ENCODE data around the gene UBL7.

Gene UBL7

GRCh38 chr15:74405823-74406222, 55.1 kb downstream of the UBL7 start:
- no peak for DNase-seq (ENCODE audit: insufficient read length, low spot score)
- FAIRE-seq, result peak; percentile 20

GRCh38 chr15:74403991-74404563, 56.9 kb downstream of the UBL7 start:
- TF ChIP-seq POLR2AphosphoS5 (IDR thresholded peaks at IDR 0.05; ENCODE audit: low read depth, low read length), result peak; percentile 22; the same call in 1 of the 2 replicates
- no peak for TF ChIP-seq TAF1 (IDR thresholded peaks at IDR 0.05; ENCODE audit: low read depth, low read length)
- no peak for TF ChIP-seq POLR2A (IDR thresholded peaks at IDR 0.05; ENCODE audit: low read depth, low read length)
- peak; percentile 58; the same call in 1 of the 2 replicates for TF ChIP-seq POU2F2 (IDR thresholded peaks at IDR 0.05; ENCODE audit: low read depth, low read length)
- peak; percentile 60 for TF ChIP-seq SPI1 (IDR thresholded peaks at IDR 0.05; ENCODE audit: low read depth, low read length)
- no peak for TF ChIP-seq PAX5 (IDR thresholded peaks at IDR 0.05; ENCODE audit: insufficient read depth, low read length, severe bottlenecking)
- DNase-seq (ENCODE audit: insufficient read length, low spot score), result no peak
- FAIRE-seq, result peak; percentile 85

More at GRCh38 chr15:74405823-74406222, 55.1 kb downstream of the UBL7 start:
- TF ChIP-seq SPI1 (IDR thresholded peaks at IDR 0.05; ENCODE audit: low read depth, low read length) (no peak), POU2F2 (IDR thresholded peaks at IDR 0.05; ENCODE audit: low read depth, low read length) (no peak), TAF1 (IDR thresholded peaks at IDR 0.05; ENCODE audit: low read depth, low read length) (no peak), POLR2AphosphoS5 (IDR thresholded peaks at IDR 0.05; ENCODE audit: low read depth, low read length) (no peak), POLR2A (IDR thresholded peaks at IDR 0.05; ENCODE audit: low read depth, low read length) (no peak), PAX5 (IDR thresholded peaks at IDR 0.05; ENCODE audit: insufficient read depth, low read length, severe bottlenecking) (no peak)

- peak; percentile 91 for FAIRE-seq
- TF ChIP-seq POU2F2 (IDR thresholded peaks at IDR 0.05; ENCODE audit: low read depth, low read length) (peak; percentile 97), POLR2A (IDR thresholded peaks at IDR 0.05; ENCODE audit: low read depth, low read length) (no peak; the same call in 1 of the 2 replicates), TAF1 (IDR thresholded peaks at IDR 0.05; ENCODE audit: low read depth, low read length) (peak; percentile 74; the same call in 1 of the 2 replicates), SPI1 (IDR thresholded peaks at IDR 0.05; ENCODE audit: low read depth, low read length) (no peak), POLR2AphosphoS5 (IDR thresholded peaks at IDR 0.05; ENCODE audit: low read depth, low read length) (peak; percentile 12; the same call in 1 of the 2 replicates), PAX5 (IDR thresholded peaks at IDR 0.05; ENCODE audit: insufficient read depth, low read length, severe bottlenecking) (no peak)
- no peak for DNase-seq (ENCODE audit: insufficient read length, low spot score)
These were observed 57.4 kb downstream of the UBL7 start for GRCh38 chr15:74403588-74403919.

DNA sequence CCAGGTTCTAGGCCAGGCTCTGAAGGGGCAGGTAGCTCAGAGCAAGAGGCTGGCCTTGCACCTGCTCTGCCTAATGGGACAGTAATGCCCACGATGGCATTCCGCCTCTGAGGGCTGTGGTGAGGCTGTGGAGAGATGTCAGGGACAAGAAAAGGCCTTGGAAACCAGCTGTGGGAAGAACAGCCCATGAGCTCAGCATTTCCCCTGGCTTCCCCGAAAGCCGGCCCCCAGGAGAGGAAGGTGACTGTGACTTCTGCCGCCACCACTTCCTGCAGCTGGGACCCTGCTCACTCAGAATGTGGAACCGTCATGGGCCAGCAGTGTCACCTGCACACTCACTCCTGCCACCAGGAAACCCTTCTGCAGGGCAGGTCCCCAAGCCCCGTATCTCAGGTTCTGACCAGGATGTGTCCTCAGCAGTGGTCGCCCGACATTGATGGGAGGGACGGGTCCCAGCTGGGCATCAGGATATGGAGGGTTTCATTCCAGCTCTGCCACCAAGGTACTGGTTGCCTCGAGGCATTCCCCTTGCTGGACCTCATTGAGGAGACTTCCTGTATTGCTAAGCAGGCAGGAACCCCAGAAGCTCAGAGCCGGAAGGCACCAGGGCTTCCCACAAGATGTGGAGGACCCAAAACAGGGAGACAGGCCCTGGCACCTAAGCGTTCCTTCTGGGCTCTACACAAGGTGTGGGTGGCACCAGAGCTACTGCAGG, 57.9 kb downstream of the UBL7 start:
- TF ChIP-seq POU2F2 (IDR thresholded peaks at IDR 0.05; ENCODE audit: low read depth, low read length) (no peak; the same call in 1 of the 2 replicates), POLR2AphosphoS5 (IDR thresholded peaks at IDR 0.05; ENCODE audit: low read depth, low read length) (no peak), SPI1 (IDR thresholded peaks at IDR 0.05; ENCODE audit: low read depth, low read length) (peak; percentile 63), POLR2A (IDR thresholded peaks at IDR 0.05; ENCODE audit: low read depth, low read length) (peak; percentile 18; the same call in 1 of the 2 replicates), PAX5 (IDR thresholded peaks at IDR 0.05; ENCODE audit: insufficient read depth, low read length, severe bottlenecking) (peak; percentile 80), TAF1 (IDR thresholded peaks at IDR 0.05; ENCODE audit: low read depth, low read length) (peak; percentile 56; the same call in 1 of the 2 replicates)
- no peak for FAIRE-seq

DNA sequence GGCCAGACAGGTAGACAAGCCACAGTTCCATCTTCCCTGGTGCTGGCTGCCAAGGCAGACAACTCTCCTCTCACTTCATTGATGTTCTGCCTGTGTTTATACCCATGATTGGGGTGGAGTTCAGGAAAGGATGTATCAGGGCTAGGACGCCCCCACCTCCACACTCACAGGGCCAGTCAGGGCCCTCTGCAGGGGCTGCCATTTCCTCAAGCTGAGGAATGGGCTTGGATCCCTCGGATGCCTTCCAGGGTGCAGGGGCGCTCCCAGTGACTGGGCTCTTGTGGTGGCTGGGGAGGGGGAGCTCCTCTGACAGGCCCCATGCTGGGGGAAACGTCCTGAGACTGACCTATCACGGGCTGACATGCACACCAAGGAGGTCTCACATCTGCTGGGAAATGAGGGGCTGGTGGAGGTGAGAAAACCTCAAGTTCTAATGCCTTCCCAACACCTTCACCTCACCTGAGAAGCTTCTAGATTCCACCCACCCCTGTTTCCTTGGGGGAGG, 58.6 kb downstream of the UBL7 start:
- TF ChIP-seq PAX5 (IDR thresholded peaks at IDR 0.05; ENCODE audit: insufficient read depth, low read length, severe bottlenecking), result no peak
- TF ChIP-seq POLR2A (IDR thresholded peaks at IDR 0.05; ENCODE audit: low read depth, low read length), result no peak; the same call in 1 of the 2 replicates
- no peak for TF ChIP-seq POLR2AphosphoS5 (IDR thresholded peaks at IDR 0.05; ENCODE audit: low read depth, low read length)
- no peak for TF ChIP-seq POU2F2 (IDR thresholded peaks at IDR 0.05; ENCODE audit: low read depth, low read length)
- no peak for TF ChIP-seq TAF1 (IDR thresholded peaks at IDR 0.05; ENCODE audit: low read depth, low read length)
- no peak for TF ChIP-seq SPI1 (IDR thresholded peaks at IDR 0.05; ENCODE audit: low read depth, low read length)
- FAIRE-seq (peak; percentile 13), DNase-seq (ENCODE audit: insufficient read length, low spot score) (no peak)

More for the DNA sequence above, 57.9 kb downstream of the UBL7 start:
- DNase-seq (ENCODE audit: insufficient read length, low spot score), result no peak

GRCh38 chr15:74400915-74401757, 59.8 kb downstream of the UBL7 start:
- FAIRE-seq (peak; percentile 84), DNase-seq (ENCODE audit: insufficient read length, low spot score) (no peak)
- TF ChIP-seq POLR2A (IDR thresholded peaks at IDR 0.05; ENCODE audit: low read depth, low read length), result no peak; the same call in none of the 2 replicates
- TF ChIP-seq PAX5 (IDR thresholded peaks at IDR 0.05; ENCODE audit: insufficient read depth, low read length, severe bottlenecking), result peak; percentile 63
- no peak for TF ChIP-seq TAF1 (IDR thresholded peaks at IDR 0.05; ENCODE audit: low read depth, low read length)
- TF ChIP-seq POLR2AphosphoS5 (IDR thresholded peaks at IDR 0.05; ENCODE audit: low read depth, low read length), result peak; percentile 81
- 0 out of 2 replicates have a peak, but pooled peaks have one; percentile 5 for TF ChIP-seq POU2F2 (IDR thresholded peaks at IDR 0.05; ENCODE audit: low read depth, low read length)

DNA sequence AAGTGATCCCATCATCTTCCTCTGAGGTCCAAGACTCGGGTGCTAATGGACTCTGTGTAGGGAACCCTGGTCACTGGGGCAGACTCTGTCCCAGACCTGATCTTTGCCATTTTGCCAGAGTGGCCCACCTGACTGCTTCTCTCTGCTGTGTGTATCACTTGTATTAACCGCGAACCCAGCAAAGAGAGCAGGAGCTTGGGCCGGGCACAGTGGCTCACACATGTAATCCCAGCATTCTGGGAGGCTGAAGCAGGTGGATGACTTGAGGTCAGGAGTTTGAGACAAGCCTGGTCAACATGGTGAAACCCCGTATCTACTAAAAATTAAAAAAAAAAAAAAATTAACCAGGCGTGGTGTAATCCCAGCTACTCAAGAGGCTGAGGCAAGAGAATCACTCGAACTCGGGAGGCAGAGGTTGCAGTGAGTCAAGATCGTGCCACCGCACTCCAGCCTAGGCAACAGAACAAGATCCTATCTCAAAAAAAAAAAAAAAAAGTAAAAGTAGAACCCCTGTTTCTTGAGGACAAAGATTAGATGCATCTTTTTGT, 60.6 kb downstream of the UBL7 start:
- no peak for DNase-seq (ENCODE audit: insufficient read length, low spot score)
- TF ChIP-seq SPI1 (IDR thresholded peaks at IDR 0.05; ENCODE audit: low read depth, low read length) (no peak), TAF1 (IDR thresholded peaks at IDR 0.05; ENCODE audit: low read depth, low read length) (no peak; the same call in 1 of the 2 replicates), POLR2AphosphoS5 (IDR thresholded peaks at IDR 0.05; ENCODE audit: low read depth, low read length) (no peak; the same call in 1 of the 2 replicates), POU2F2 (IDR thresholded peaks at IDR 0.05; ENCODE audit: low read depth, low read length) (no peak), PAX5 (IDR thresholded peaks at IDR 0.05; ENCODE audit: insufficient read depth, low read length, severe bottlenecking) (no peak), POLR2A (IDR thresholded peaks at IDR 0.05; ENCODE audit: low read depth, low read length) (no peak)
- no peak for FAIRE-seq
